OCI-LY7 (cell line): ENCODE data around the gene ITM2B. TPM values are rescaled to one million over a fixed set of nuclear protein-coding genes. Genes with fewer than 3 reads are reported as not detected.

Experiments used
- BruUV-seq: library from RNA; stranded (reverse); fragments of 400-500 nt; replicated peaks from 2 replicates; lab custom pipeline; 2021; lab: Mats Ljungman, UMichigan
- CTCF ChIA-PET: fragments of 300-600 bp; sonication (Branson Sonifier 250); formaldehyde crosslinking; loops from one replicate; lab custom pipeline; 2022; ENCODE audit warnings: antibody characterized with exemption; ENCODE audit not compliant: unreplicated experiment; lab: Charles Lee
- POLR2A ChIA-PET: fragments of 300-600 bp; sonication (Branson Sonifier 250); formaldehyde crosslinking; loops from one replicate; lab custom pipeline; 2022; ENCODE audit warnings: antibody characterized with exemption; lab: Charles Lee
- DNase-seq: peaks from one replicate; pipeline ENCODE4 v3.0.0-alpha.2; 2015; ENCODE audit warnings: low spot score
- H2AFZ ChIP-seq: fragments of 200-600 bp; sonication (generic), shearing (Covaris generic); 2 replicates; pipeline ENCODE4 v1.6.1; 2014; ENCODE audit warnings: mild to moderate bottlenecking, antibody characterized with exemption, low read length, moderate library complexity
- H3K27ac ChIP-seq: fragments of 200-600 bp; sonication (generic); 2 replicates; pipeline ENCODE4 v1.5.1; 2014; ENCODE audit warnings: mixed run types, low read depth, mild to moderate bottlenecking, moderate library complexity, low read length, inconsistent platforms; ENCODE audit not compliant: poor library complexity, severe bottlenecking
- H3K36me3 ChIP-seq: fragments of 200-600 bp; sonication (generic); 2 replicates; pipeline ENCODE4 v1.6.1; 2014; ENCODE audit warnings: mild to moderate bottlenecking, antibody characterized with exemption, low read length, moderate library complexity, mixed read lengths; ENCODE audit not compliant: insufficient read depth
- H3K4me1 ChIP-seq: fragments of 200-600 bp; sonication (generic); 2 replicates; pipeline ENCODE4 v1.5.1; 2014; ENCODE audit warnings: mild to moderate bottlenecking, low read length; ENCODE audit not compliant: insufficient read depth, poor library complexity, severe bottlenecking
- H3K4me2 ChIP-seq: fragments of 200-600 bp; sonication (generic); 2 replicates; pipeline ENCODE4 v1.6.1; 2014; ENCODE audit warnings: mild to moderate bottlenecking, low read length
- H3K4me3 ChIP-seq: fragments of 200-600 bp; sonication (generic); 2 replicates; pipeline ENCODE4 v1.5.1; 2014; ENCODE audit warnings: mild to moderate bottlenecking, low read depth, low read length; ENCODE audit not compliant: poor library complexity, severe bottlenecking
- H3K79me2 ChIP-seq: fragments of 200-600 bp; sonication (generic); 2 replicates; pipeline ENCODE4 v1.6.1; 2016; ENCODE audit warnings: low read depth, mild to moderate bottlenecking, low read length, moderate library complexity, mixed read lengths; ENCODE audit not compliant: insufficient read depth
- H3K9me2 ChIP-seq: fragments of 200-600 bp; sonication (generic); 2 replicates; pipeline ENCODE4 v1.6.1; 2016; ENCODE audit warnings: mild to moderate bottlenecking, low read length, mixed read lengths; ENCODE audit not compliant: insufficient read depth
- H3K9me3 ChIP-seq: fragments of 200-600 bp; sonication (generic); 2 replicates; pipeline ENCODE4 v1.6.1; 2014; ENCODE audit warnings: mild to moderate bottlenecking, mixed run types, low read length, mixed read lengths
- H4K20me1 ChIP-seq: fragments of 200-600 bp; sonication (generic); 2 replicates; pipeline ENCODE4 v1.6.1; 2014; ENCODE audit warnings: mild to moderate bottlenecking, antibody characterized with exemption, low read length, moderate library complexity, mixed read lengths; ENCODE audit not compliant: insufficient read depth
- EZH2phosphoT487 ChIP-seq: fragments of 200-600 bp; sonication (generic); IDR thresholded peaks from 2 replicates; pipeline ENCODE4 v1.6.1; 2018; ENCODE audit warnings: low read depth, borderline replicate concordance, mild to moderate bottlenecking, mixed run types, antibody characterized with exemption, low read length, moderate library complexity, mixed read lengths
- intact Hi-C: fragments of 100-400 bp; cut with micrococcal nuclease; formaldehyde crosslinking; loops from one replicate; pipeline ENCODE4 v1.10.0; 2022; ENCODE audit not compliant: unreplicated experiment
- total RNA-seq, 2 experiments: library from RNA; depleted of rRNA in 1 of 2; stranded (reverse); fragments of >200 nt in 1 of 2; shearing (Covaris generic) in 1 of 2; gene quantifications; 2 replicates each; pipeline ENCODE4 v1.2.3, GENCODE V29; 2014 to 2022
- TF ChIP-seq, protein P1 (sequence below): fragments of 200-600 bp; sonication (generic); conservative IDR thresholded peaks from 2 replicates; pipeline ENCODE4 v1.5.1; 2014; ENCODE audit warnings: mild to moderate bottlenecking, antibody characterized with exemption, low read length, moderate library complexity, mixed read lengths

Gene ITM2B
- total RNA-seq, 2 experiments from 2014 or later, result 14.7 to 43.3 TPM

DNA sequence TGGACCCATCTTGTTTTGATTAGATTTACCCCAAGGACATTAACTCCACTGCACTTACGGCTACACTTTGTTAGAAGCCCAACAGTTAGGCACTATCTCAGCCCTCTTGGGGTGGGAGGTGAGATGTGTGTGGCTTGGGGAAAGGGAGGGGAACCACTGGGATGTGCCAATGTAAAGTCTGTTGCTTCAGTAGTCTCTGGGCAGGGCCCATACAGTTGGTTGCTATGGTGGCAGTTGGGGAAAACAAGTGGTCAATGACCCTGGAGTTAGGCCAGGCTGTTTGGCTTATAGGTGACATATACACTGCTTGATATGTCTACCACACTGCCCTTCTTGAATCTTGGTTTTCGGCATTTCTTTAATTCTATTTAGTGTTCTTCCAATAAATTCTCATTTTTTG, 61.6 kb downstream of the ITM2B start:
- BruUV-seq, result no TSS peak
- Histone ChIP-seq H2AFZ (no peak overlapping the region), H3K9me3 (no peaks in the 10 kb centered on the region), H3K4me3 (no peak overlapping the region), H4K20me1 (no peaks in the 10 kb centered on the region), H3K79me2 (no peaks in the 10 kb centered on the region), H3K9me2 (no peaks in the 10 kb centered on the region), H3K27ac (no peak overlapping the region), H3K36me3 (no peaks in the 10 kb centered on the region), H3K4me1 (peaks cover 7% of the 10 kb centered on the region), H3K4me2 (no peak overlapping the region)
- intact Hi-C loops, result no loop called here
- ChIA-PET POLR2A (no interaction called here), CTCF (no interaction called here)
- no peak for TF ChIP-seq EZH2phosphoT487
- TF ChIP-seq, protein P1, sequence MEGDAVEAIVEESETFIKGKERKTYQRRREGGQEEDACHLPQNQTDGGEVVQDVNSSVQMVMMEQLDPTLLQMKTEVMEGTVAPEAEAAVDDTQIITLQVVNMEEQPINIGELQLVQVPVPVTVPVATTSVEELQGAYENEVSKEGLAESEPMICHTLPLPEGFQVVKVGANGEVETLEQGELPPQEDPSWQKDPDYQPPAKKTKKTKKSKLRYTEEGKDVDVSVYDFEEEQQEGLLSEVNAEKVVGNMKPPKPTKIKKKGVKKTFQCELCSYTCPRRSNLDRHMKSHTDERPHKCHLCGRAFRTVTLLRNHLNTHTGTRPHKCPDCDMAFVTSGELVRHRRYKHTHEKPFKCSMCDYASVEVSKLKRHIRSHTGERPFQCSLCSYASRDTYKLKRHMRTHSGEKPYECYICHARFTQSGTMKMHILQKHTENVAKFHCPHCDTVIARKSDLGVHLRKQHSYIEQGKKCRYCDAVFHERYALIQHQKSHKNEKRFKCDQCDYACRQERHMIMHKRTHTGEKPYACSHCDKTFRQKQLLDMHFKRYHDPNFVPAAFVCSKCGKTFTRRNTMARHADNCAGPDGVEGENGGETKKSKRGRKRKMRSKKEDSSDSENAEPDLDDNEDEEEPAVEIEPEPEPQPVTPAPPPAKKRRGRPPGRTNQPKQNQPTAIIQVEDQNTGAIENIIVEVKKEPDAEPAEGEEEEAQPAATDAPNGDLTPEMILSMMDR, result no peak
- DNase-seq, result no peak

DNA sequence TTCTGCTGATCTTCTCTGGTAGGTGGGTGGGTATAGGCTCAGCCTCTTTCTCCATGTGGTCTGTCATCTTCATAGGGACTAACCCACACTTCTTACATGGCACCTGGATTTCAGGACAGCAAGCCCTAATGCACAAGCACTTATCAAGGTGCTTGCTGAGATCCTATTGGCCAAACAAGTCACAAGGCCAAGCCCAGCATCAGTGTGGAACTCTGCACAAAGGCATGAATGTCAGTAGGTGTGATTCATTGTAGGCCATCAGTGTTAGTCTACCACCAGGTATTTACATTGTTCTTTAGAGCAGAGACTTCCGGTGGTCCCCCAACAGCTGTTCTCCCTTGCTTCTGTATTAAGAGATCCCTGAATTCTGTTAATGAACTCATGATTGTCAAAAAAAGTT, 62.3 kb downstream of the ITM2B start:
- no peaks in the 10 kb centered on the region for H4K20me1 ChIP-seq
- peaks cover 7% of the 10 kb centered on the region for H3K4me1 ChIP-seq
- H3K36me3 ChIP-seq, result no peaks in the 10 kb centered on the region
- H3K4me3 ChIP-seq, result no peak overlapping the region
- no peaks in the 10 kb centered on the region for H3K9me3 ChIP-seq
- no peak for DNase-seq
- H3K79me2 ChIP-seq, result no peaks in the 10 kb centered on the region
- H2AFZ ChIP-seq, result no peak overlapping the region
- BruUV-seq, result no TSS peak
- no peaks in the 10 kb centered on the region for H3K9me2 ChIP-seq
- intact Hi-C loops, result no loop called here
- no peak overlapping the region for H3K27ac ChIP-seq
- ChIA-PET POLR2A (no interaction called here), CTCF (no interaction called here)
- no peak overlapping the region for H3K4me2 ChIP-seq
- TF ChIP-seq, protein P1, result no peak
- no peak for TF ChIP-seq EZH2phosphoT487

DNA sequence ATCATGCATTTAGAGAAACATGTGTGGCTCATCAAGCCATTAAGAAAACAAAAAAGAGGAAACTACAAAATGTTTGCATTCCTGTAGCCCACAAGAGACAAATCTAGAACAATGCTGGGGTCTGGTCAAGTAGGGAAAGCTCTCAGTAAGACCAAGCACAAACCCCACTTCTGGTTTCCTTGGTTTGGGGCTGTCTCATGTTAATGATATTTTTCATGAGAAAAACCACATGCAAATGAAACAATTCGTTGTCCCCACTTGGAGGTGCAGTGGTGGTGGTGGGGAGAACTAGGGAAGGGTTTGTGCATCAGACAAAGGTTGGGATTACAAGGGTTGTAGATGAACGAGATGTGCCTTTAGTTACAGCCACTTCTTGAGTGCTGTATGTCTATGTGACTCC, 63.5 kb downstream of the ITM2B start:
- Histone ChIP-seq H3K4me2 (no peak overlapping the region), H3K36me3 (no peaks in the 10 kb centered on the region), H3K79me2 (no peaks in the 10 kb centered on the region), H4K20me1 (no peaks in the 10 kb centered on the region), H3K27ac (no peak overlapping the region), H3K9me3 (no peaks in the 10 kb centered on the region), H3K4me3 (no peak overlapping the region), H2AFZ (no peak overlapping the region), H3K4me1 (peaks cover 7% of the 10 kb centered on the region), H3K9me2 (no peaks in the 10 kb centered on the region)
- CTCF ChIA-PET, result no interaction called here
- no TSS peak for BruUV-seq
- DNase-seq, result no peak
- TF ChIP-seq, protein P1, result no peak
- no peak for TF ChIP-seq EZH2phosphoT487
- intact Hi-C loops, result no loop called here
- POLR2A ChIA-PET, result interaction anchor here (0.7 kb wide), 1 partner anchor 9 kb away, joined by 3 read pairs; no protein-coding TSS in a partner anchor
